KMS-11 (cell line): Measurements from ENCODE around the gene CLP1.

Experiments
- H2AFZ ChIP-seq: fragments of 200-600 bp; sonication (generic); 2 replicates; pipeline ENCODE4 v1.6.1; 2016; ENCODE audit warnings: antibody characterized with exemption, mixed run types, low read depth
- H3K27ac ChIP-seq: fragments of 200-600 bp; sonication (generic); 2 replicates; pipeline ENCODE4 v1.6.1; 2016; ENCODE audit warnings: mild to moderate bottlenecking, mixed run types
- H3K27me3 ChIP-seq: fragments of 200-600 bp; sonication (generic); 2 replicates; pipeline ENCODE4 v1.6.1; 2017; ENCODE audit warnings: mild to moderate bottlenecking, low read depth, mixed run types, moderate library complexity; ENCODE audit not compliant: insufficient read depth
- H3K36me3 ChIP-seq: fragments of 200-600 bp; sonication (generic); 2 replicates; pipeline ENCODE4 v1.6.1; 2017; ENCODE audit warnings: mild to moderate bottlenecking, mixed run types; ENCODE audit not compliant: insufficient read depth
- H3K4me1 ChIP-seq: fragments of 200-600 bp; sonication (generic); 2 replicates; pipeline ENCODE4 v1.6.1; 2016; ENCODE audit warnings: mild to moderate bottlenecking, low read depth, mixed run types; ENCODE audit not compliant: poor library complexity, severe bottlenecking
- H3K4me2 ChIP-seq: fragments of 200-600 bp; sonication (generic); 2 replicates; pipeline ENCODE4 v1.7.0; 2016; ENCODE audit warnings: mild to moderate bottlenecking, mixed run types
- H3K4me3 ChIP-seq: fragments of 200-600 bp; sonication (generic); IDR thresholded peaks from 2 replicates; pipeline ENCODE4 v1.6.1; 2017; ENCODE audit warnings: low read depth, low read length, mixed read lengths; ENCODE audit not compliant: insufficient read depth
- H3K79me2 ChIP-seq: fragments of 200-600 bp; sonication (generic); 2 replicates; pipeline ENCODE4 v1.6.1; 2016; ENCODE audit warnings: low read depth, mixed run types; ENCODE audit not compliant: insufficient read depth
- H3K9ac ChIP-seq: fragments of 200-600 bp; sonication (generic); 2 replicates; pipeline ENCODE4 v1.6.1; 2016; ENCODE audit warnings: mild to moderate bottlenecking, mixed run types
- H4K20me1 ChIP-seq: fragments of 200-600 bp; sonication (generic); 2 replicates; pipeline ENCODE4 v1.6.1; 2016; ENCODE audit warnings: mild to moderate bottlenecking, mixed run types; ENCODE audit not compliant: insufficient read depth
- CTCF ChIP-seq: fragments of 200-600 bp; sonication (generic); conservative IDR thresholded peaks from 2 replicates; pipeline ENCODE4 v1.6.1; 2017; ENCODE audit warnings: low read depth, mild to moderate bottlenecking, antibody characterized with exemption, low read length, moderate library complexity, mixed read lengths

CLP1 gene

GRCh38 chr11:57624864-57625263 lies 32.7 kb upstream of the CLP1 start:
- Histone ChIP-seq H3K9ac (no peak overlapping the region), H3K4me3 (no peak overlapping the region), H3K4me2 (no peak overlapping the region), H3K4me1 (no peaks in the 10 kb centered on the region), H3K79me2 (no peaks in the 10 kb centered on the region), H2AFZ (no peak overlapping the region), H3K36me3 (no peaks in the 10 kb centered on the region), H3K27ac (no peak overlapping the region), H4K20me1 (no peaks in the 10 kb centered on the region), H3K27me3 (no peaks in the 10 kb centered on the region)
- no peak for TF ChIP-seq CTCF

- no peak for TF ChIP-seq CTCF
- Histone ChIP-seq H3K4me2 (no peak overlapping the region), H3K36me3 (no peaks in the 10 kb centered on the region)
Observed at GRCh38 chr11:57626895-57627294, 30.7 kb upstream of the CLP1 start.

GRCh38 chr11:57630171-57630570 lies 27.4 kb upstream of the CLP1 start:
- no peaks in the 10 kb centered on the region for H3K4me1 ChIP-seq
- H3K27ac ChIP-seq = no peak overlapping the region
- H3K27me3 ChIP-seq = no peaks in the 10 kb centered on the region
- H2AFZ ChIP-seq = no peak overlapping the region
- H4K20me1 ChIP-seq = no peaks in the 10 kb centered on the region
- H3K79me2 ChIP-seq = no peaks in the 10 kb centered on the region
- no peak overlapping the region for H3K4me3 ChIP-seq
- no peaks in the 10 kb centered on the region for H3K36me3 ChIP-seq
- no peak overlapping the region for H3K9ac ChIP-seq
- TF ChIP-seq CTCF = no peak
- H3K4me2 ChIP-seq = no peak overlapping the region

More at GRCh38 chr11:57626895-57627294, 30.7 kb upstream of the CLP1 start:
- Histone ChIP-seq H4K20me1 (no peaks in the 10 kb centered on the region), H3K27ac (no peak overlapping the region), H3K27me3 (no peaks in the 10 kb centered on the region), H2AFZ (no peak overlapping the region), H3K79me2 (no peaks in the 10 kb centered on the region), H3K9ac (no peak overlapping the region), H3K4me1 (no peaks in the 10 kb centered on the region), H3K4me3 (no peak overlapping the region)

- Histone ChIP-seq H3K27ac (no peak overlapping the region), H3K9ac (no peak overlapping the region), H2AFZ (no peak overlapping the region), H3K36me3 (no peaks in the 10 kb centered on the region), H4K20me1 (no peaks in the 10 kb centered on the region), H3K4me3 (no peak overlapping the region), H3K4me2 (no peak overlapping the region), H3K4me1 (no peaks in the 10 kb centered on the region), H3K27me3 (no peaks in the 10 kb centered on the region), H3K79me2 (no peaks in the 10 kb centered on the region)
- no peak for TF ChIP-seq CTCF
Observed at GRCh38 chr11:57632116-57632515, 25.4 kb upstream of the CLP1 start.
